Calu3 (cell line): ENCODE data around the gene BMPR2. TPM values are rescaled to one million over a fixed set of nuclear protein-coding genes. Genes with fewer than 3 reads are reported as not detected.
"Not testable (repeated sequence)": the region's sequence is repeated elsewhere in the genome, so short reads cannot be mapped to it uniquely, and the experiment has no call there.

Experiments
- BruUV-seq: library from RNA; stranded (reverse); fragments of 400-500 nt; replicated peaks from 2 replicates; lab custom pipeline; 2021; lab: Mats Ljungman, UMichigan
- CTCF ChIA-PET: fragments of 300-600 bp; sonication (Branson Sonifier 250); formaldehyde crosslinking; loops from one replicate; lab custom pipeline; 2022; ENCODE audit warnings: antibody characterized with exemption; lab: Charles Lee
- DNase-seq: peaks from one replicate; pipeline ENCODE4 v3.0.0; 2022
- H3K27ac Mint-ChIP-seq: one replicate; pipeline ENCODE4 v1.8.0; 2022; ENCODE audit warnings: mixed read lengths; ENCODE audit not compliant: unreplicated experiment
- H3K27me3 Mint-ChIP-seq: one replicate; pipeline ENCODE4 v1.8.0; 2022; ENCODE audit warnings: mixed read lengths; ENCODE audit not compliant: unreplicated experiment
- H3K36me3 Mint-ChIP-seq: one replicate; pipeline ENCODE4 v1.8.0; 2022; ENCODE audit warnings: mild to moderate bottlenecking, moderate library complexity, mixed read lengths; ENCODE audit not compliant: insufficient read depth, unreplicated experiment
- H3K4me1 Mint-ChIP-seq: one replicate; pipeline ENCODE4 v1.8.0; 2022; ENCODE audit warnings: mild to moderate bottlenecking, low read depth, mixed read lengths; ENCODE audit not compliant: unreplicated experiment
- H3K4me3 Mint-ChIP-seq: one replicate; pipeline ENCODE4 v1.8.0; 2022; ENCODE audit warnings: mild to moderate bottlenecking, low read depth, moderate library complexity, mixed read lengths; ENCODE audit not compliant: unreplicated experiment
- H3K9me3 Mint-ChIP-seq: one replicate; pipeline ENCODE4 v1.8.0; 2022; ENCODE audit warnings: low read depth, mixed read lengths; ENCODE audit not compliant: unreplicated experiment
- CTCF ChIP-seq: fragments of 200-600 bp; IDR thresholded peaks from one replicate; pipeline ENCODE4 v1.8.0; 2022; ENCODE audit warnings: antibody characterized with exemption; ENCODE audit not compliant: unreplicated experiment
- intact Hi-C: fragments of 100-400 bp; cut with micrococcal nuclease; formaldehyde crosslinking; loops from one replicate; pipeline ENCODE4 v1.10.0; 2022; ENCODE audit not compliant: unreplicated experiment
- total RNA-seq: library from RNA; stranded (reverse); gene quantifications from 2 replicates; pipeline ENCODE4 v1.2.3, GENCODE V29; 2022

BMPR2 gene
- total RNA-seq, 1 experiment from 2014 or later, result 50.1 TPM

DNA sequence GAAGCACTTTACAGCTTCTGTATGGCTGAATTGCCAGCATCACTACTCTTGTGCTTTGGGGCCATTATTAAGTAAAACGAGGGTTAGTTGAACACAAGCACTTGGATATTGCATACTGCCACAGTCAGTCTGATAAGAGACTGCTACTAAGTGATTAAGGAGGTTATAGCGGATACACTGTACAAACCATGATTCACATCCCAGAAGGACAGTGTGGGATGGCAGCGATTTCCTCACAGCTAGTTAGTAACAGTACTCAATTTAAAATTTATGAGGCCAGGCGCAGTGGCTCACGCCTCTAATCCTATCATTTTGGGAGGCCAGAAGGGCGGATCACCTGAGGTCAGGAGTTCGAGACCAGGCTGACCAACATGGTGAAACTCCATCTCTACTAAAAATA is 2.6 kb upstream of the BMPR2 start:
- no peaks in the 10 kb centered on the region for H3K9me3 Mint-ChIP-seq
- no peak overlapping the region for H3K27ac Mint-ChIP-seq
- no TSS peak for BruUV-seq
- H3K4me3 Mint-ChIP-seq, result no peak overlapping the region
- no peak for DNase-seq
- H3K4me1 Mint-ChIP-seq, result peaks cover 11% of the 10 kb centered on the region
- CTCF ChIA-PET, result no interaction called here
- intact Hi-C loops, result no loop called here
- H3K27me3 Mint-ChIP-seq, result no peaks in the 10 kb centered on the region
- peaks cover 40% of the 10 kb centered on the region for H3K36me3 Mint-ChIP-seq
- no peak for TF ChIP-seq CTCF

- BruUV-seq, H3K9me3 Mint-ChIP-seq, intact Hi-C loops, H3K27me3 Mint-ChIP-seq, DNase-seq: not testable (repeated sequence)
- Mint-ChIP-seq H3K4me3 (peak overlapping the region; percentile 73), H3K36me3 (peaks cover 46% of the 10 kb centered on the region), H3K4me1 (peaks cover 13% of the 10 kb centered on the region), H3K27ac (peak overlapping the region; percentile 73)
- CTCF ChIA-PET, result interaction anchor here (0.6 kb wide), 1 partner anchor 9 kb away, joined by 5 read pairs; no protein-coding TSS in a partner anchor
These were observed 1.7 kb upstream of the BMPR2 start for GRCh38 chr2:202374383-202374782.

- no peak for TF ChIP-seq CTCF
- intact Hi-C loops, result no loop called here
- H3K36me3 Mint-ChIP-seq, result peaks cover 46% of the 10 kb centered on the region
- H3K27me3 Mint-ChIP-seq, result no peaks in the 10 kb centered on the region
- peak overlapping the region; percentile 73 for H3K4me3 Mint-ChIP-seq
- H3K4me1 Mint-ChIP-seq, result peaks cover 20% of the 10 kb centered on the region
- no TSS peak for BruUV-seq
- CTCF ChIA-PET, result no interaction called here
- peak overlapping the region; percentile 73 for H3K27ac Mint-ChIP-seq
- DNase-seq, result peak; percentile 40
- no peaks in the 10 kb centered on the region for H3K9me3 Mint-ChIP-seq
These were observed 1.0 kb upstream of the BMPR2 start for GRCh38 chr2:202375033-202375608.

DNA sequence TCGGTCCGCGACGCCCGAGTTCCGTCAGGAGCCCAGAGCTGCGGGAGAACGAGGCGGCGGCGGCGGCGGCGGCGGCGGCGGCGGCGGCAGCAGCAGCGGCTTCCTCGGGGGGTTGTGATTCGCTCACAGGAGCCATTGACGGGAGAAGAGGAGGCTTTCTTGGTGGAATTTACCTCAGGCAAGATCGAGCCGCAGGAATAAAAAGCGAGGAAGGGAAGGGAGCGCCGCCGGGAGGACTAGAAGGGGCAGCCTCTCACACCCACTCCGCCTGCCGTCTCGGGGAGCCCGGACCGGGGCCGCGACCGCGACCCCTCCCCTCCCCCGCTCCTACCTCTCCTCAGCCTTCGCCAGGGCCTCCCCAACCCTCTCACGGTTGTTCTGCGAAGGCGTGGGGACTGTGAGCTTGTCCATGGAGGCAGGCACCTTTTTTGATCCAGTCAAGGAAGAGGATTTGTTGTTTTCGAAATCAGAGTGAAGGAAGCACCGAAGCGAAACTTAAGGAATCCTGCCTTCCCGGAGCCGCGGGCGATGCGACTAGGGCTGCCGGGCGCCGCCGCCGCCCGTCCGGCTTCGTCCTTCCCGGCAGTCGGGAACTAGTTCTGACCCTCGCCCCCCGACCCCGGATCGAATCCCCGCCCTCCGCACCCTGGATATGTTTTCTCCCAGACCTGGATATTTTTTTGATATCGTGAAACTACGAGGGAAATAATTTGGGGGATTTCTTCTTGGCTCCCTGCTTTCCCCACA is 506 bp downstream of the BMPR2 start:
- TSS peak; percentile 48 for BruUV-seq
- peak; percentile 51 for DNase-seq
- CTCF ChIA-PET, result interaction anchor here (0.8 kb wide), 1 partner anchor 1712 kb away, joined by 4 read pairs; no protein-coding TSS in a partner anchor

More for the DNA sequence above, 506 bp downstream of the BMPR2 start:
- Mint-ChIP-seq H3K27ac (peak overlapping the region; percentile 84), H3K27me3 (no peaks in the 10 kb centered on the region), H3K4me3 (peak overlapping the region; percentile 73), H3K36me3 (peaks cover 46% of the 10 kb centered on the region), H3K9me3 (no peaks in the 10 kb centered on the region), H3K4me1 (peaks cover 25% of the 10 kb centered on the region)
- intact Hi-C loops, result no loop called here
- no peak for TF ChIP-seq CTCF
